ENCODE data around the gene PIP5K1A. TPM values are rescaled to one million over a fixed set of nuclear protein-coding genes. Genes with fewer than 3 reads are reported as not detected.
A peak's percentile ranks its signal among the peaks of the same experiment; 100 is the strongest.

PIP5K1A gene
- total and polyA plus RNA-seq, 9 of the 15 experiments (the other 6 are each of a cell fraction or from before 2014, with no cell fraction given), result 1.9 to 42.4 (median 18.8) TPM

- TF ChIP-seq ZNF174 (CRISPR knock-in tag; IDR thresholded peaks at IDR 0.05) (no peak), PHF8 (IDR thresholded peaks at IDR 0.05; ENCODE audit: borderline replicate concordance, low read length) (no peak), ZKSCAN3 (CRISPR knock-in tag; IDR thresholded peaks at IDR 0.05) (no peak)
Measured at GRCh38 chr1:151197863-151198253, 494 bp upstream of the PIP5K1A start (continued).

DNA sequence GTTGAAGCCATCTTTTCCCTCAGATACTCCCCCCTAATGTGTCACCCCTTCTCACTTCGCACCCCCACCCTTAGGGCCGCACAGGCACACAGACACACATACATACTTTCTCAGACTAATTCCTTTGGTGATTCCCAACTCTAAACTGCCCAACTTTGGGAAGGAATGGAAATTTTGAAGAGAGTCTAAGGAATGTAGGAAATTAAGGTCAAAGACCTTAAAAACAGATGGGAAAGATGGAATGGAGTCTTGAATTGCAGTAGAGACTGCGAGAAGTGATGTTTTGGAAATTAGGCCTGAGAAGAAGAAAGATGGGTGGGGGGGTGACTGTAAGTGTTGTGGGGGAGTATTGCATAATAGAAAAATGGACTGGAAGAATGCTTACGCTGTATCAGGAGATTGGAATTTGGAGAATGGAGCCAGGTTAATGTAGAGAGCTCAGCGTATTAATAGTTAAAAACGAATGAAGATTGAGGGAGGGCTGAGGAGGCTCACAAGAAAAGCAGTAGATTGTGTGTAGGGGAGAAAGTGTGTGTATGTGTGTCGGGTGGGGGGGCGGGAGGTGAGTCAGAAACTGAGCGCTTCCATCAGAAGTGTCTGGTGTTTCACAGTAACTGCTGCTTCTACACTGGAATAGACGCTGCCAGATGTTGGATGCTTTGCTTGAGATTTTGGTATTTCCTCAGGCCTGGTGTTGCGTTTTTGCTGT, 1.7 kb downstream of the PIP5K1A start:
- Histone ChIP-seq H3K4me1 (replicated peaks in 1 of 2; ENCODE audit: control insufficient read depth in 2 of 2, insufficient read depth in 2 of 2, low read length in 2 of 2) (peaks cover 11 to 15% of the 10 kb centered on the region in 2 experiments; a peak in 4 of 5 replicates), H3K27me3 (ENCODE audit: control insufficient read depth in 2 of 2, insufficient read depth in 2 of 2, low read length in 2 of 2) (no peaks in the 10 kb centered on the region), H3K4me3 (peak overlapping the region; percentile 56), H3K9me3 (replicated peaks; ENCODE audit: control insufficient read depth, insufficient read depth, low read depth, low read length) (no peaks in the 10 kb centered on the region), H3K27ac (ENCODE audit: extremely low read depth, low read depth, low read length) (peak overlapping the region; percentile 25; the same call in 1 of the 3 replicates), H4K20me1 (replicated peaks; ENCODE audit: control insufficient read depth, insufficient read depth, low read length) (no peaks in the 10 kb centered on the region), H3K79me2 (ENCODE audit: control insufficient read depth, insufficient read depth, low read length) (peaks cover 46% of the 10 kb centered on the region), H3K9ac (ENCODE audit: insufficient read depth in 1 of 2, low read depth in 2 of 2, low read length in 2 of 2) (peak overlapping the region; percentile 49 to 81; a peak in 2 of 4 replicates), H3K9me1 (ENCODE audit: control insufficient read depth, insufficient read depth, low read length) (no peaks in the 10 kb centered on the region), H2AFZ (ENCODE audit: low read depth, low read length) (no peak overlapping the region), H3K4me2 (ENCODE audit: insufficient read depth, low read length) (peak overlapping the region; percentile 83), H3K36me3 (ENCODE audit: control insufficient read depth, insufficient read depth, low read length) (peaks cover 22% of the 10 kb centered on the region; the same call in 2 of the 3 replicates)
- in situ Hi-C loops (cut with MboI), result no loop called here
- no TSS peak for BruUV-seq (replicated peaks)
- intact Hi-C loops (cut with micrococcal nuclease), result loop anchor here (10.0 kb wide), 1 partner anchor 185 kb away; no protein-coding TSS in a partner anchor
- DNase-seq (ENCODE audit: extremely low read depth in 1 of 4, low spot score in 3 of 4), result peak in 3 of 4 experiments; percentile 22 to 46 (median 41)
- 20% methylated on average over 10 of the region's 11 CpGs for WGBS (ENCODE audit: insufficient coverage, low coverage, missing lambda C conversion rate)
- TF ChIP-seq, protein P1, sequence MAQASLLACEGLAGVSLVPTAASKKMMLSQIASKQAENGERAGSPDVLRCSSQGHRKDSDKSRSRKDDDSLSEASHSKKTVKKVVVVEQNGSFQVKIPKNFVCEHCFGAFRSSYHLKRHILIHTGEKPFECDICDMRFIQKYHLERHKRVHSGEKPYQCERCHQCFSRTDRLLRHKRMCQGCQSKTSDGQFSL (CRISPR knock-in tag; IDR thresholded peaks at IDR 0.05), result peak; percentile 72; the same call in 1 of the 2 replicates
- TF ChIP-seq, protein P1 (tag; IDR thresholded peaks at IDR 0.05), result peak in 1 of 2 experiments; percentile 69; a peak in 2 of 4 replicates
- TF ChIP-seq CEBPG (CRISPR knock-in tag; IDR thresholded peaks at IDR 0.05) (peak; percentile 40; the same call in 1 of the 2 replicates), CEBPG (tag; conservative IDR thresholded peaks at IDR 0.05 in 1 of 2, IDR thresholded peaks at IDR 0.05 in 1 of 2) (peak; percentile 54 to 61; a peak in 3 of 4 replicates), PURB (CRISPR knock-in tag; IDR thresholded peaks at IDR 0.05; ENCODE audit: low read depth) (no peak), POLR2A (conservative IDR thresholded peaks at IDR 0.05) (no peak), FOSL1 (tag; conservative IDR thresholded peaks at IDR 0.05) (peak; percentile 41; the same call in 1 of the 2 replicates), NRF1 (conservative IDR thresholded peaks at IDR 0.05 in 1 of 2, IDR thresholded peaks at IDR 0.05 in 1 of 2) (no peak), CEBPB (tag; IDR thresholded peaks at IDR 0.05) (peak; percentile 75), TFE3 (CRISPR knock-in tag; IDR thresholded peaks at IDR 0.05) (no peak), EGR1 (conservative IDR thresholded peaks at IDR 0.05) (0 out of 2 replicates have a peak, but pooled peaks have one; percentile 32)
- TF ChIP-seq, protein P2, sequence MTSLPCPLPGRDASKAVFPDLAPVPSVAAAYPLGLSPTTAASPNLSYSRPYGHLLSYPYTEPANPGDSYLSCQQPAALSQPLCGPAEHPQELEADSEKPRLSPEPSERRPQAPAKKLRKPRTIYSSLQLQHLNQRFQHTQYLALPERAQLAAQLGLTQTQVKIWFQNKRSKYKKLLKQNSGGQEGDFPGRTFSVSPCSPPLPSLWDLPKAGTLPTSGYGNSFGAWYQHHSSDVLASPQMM (CRISPR knock-in tag; IDR thresholded peaks at IDR 0.05), result no peak
- TF ChIP-seq, protein P3, sequence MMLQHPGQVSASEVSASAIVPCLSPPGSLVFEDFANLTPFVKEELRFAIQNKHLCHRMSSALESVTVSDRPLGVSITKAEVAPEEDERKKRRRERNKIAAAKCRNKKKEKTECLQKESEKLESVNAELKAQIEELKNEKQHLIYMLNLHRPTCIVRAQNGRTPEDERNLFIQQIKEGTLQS (IDR thresholded peaks at IDR 0.05), result 0 out of 2 replicates have a peak, but pooled peaks have one; percentile 51
- TF ChIP-seq, protein P3 (CRISPR knock-in tag; conservative IDR thresholded peaks at IDR 0.05), result no peak
- ChIA-PET CTCF (ENCODE audit: low intra/inter-chr PET ratio) (no interaction called here), POLR2A (interaction anchor here (0.7 kb wide), 1 partner anchor 236 kb away, joined by 3 read pairs; no protein-coding TSS in a partner anchor)
- no peak for FAIRE-seq
- ATAC-seq, result peak; percentile 13; the same call in 1 of the 3 replicates

Data from K562 (cell line).